GM12878 (cell line): ENCODE data around the gene RGL4. TPM values are rescaled to one million over a fixed set of nuclear protein-coding genes. Genes with fewer than 3 reads are reported as not detected.

Experiments
- ATAC-seq: fragments of 200-7000 bp; cut with Tn5 transposase; 3 replicates; pipeline ENCODE4 v1.9.1; 2020; ENCODE audit warnings: mild to moderate bottlenecking, moderate library complexity
- BruUV-seq: library from RNA; stranded (reverse); fragments of 400-500 nt; replicated peaks from 2 replicates; lab custom pipeline; 2021; lab: Mats Ljungman, UMichigan
- CTCF ChIA-PET: fragments of 300-600 bp; sonication (Branson Sonifier 250); formaldehyde crosslinking; extraction: SDS; loops from one replicate; lab custom pipeline; 2021; ENCODE audit warnings: inconsistent platforms; lab: Yijun Ruan, JAX
- POLR2A ChIA-PET: fragments of 350-600 bp; formaldehyde crosslinking; extraction: SDS; loops from one replicate; lab custom pipeline; 2021; ENCODE audit warnings: inconsistent platforms; lab: Charles Lee
- RAD21 ChIA-PET: fragments of 300-600 bp; sonication (Branson Sonifier 250); formaldehyde crosslinking; loops from one replicate; lab custom pipeline; 2023; ENCODE audit warnings: antibody characterized with exemption; ENCODE audit not compliant: unreplicated experiment; lab: Charles Lee
- SMC1A ChIA-PET: fragments of 300-600 bp; sonication (Branson Sonifier 250); formaldehyde crosslinking; loops from one replicate; lab custom pipeline; 2023; ENCODE audit not compliant: unreplicated experiment, uncharacterized antibody; lab: Charles Lee
- DNase-seq: peaks from one replicate; pipeline ENCODE4 v3.0.0-alpha.2; 2011; ENCODE audit warnings: low read depth, low spot score
- FAIRE-seq: peaks from 3 replicates; lab custom pipeline; 2011; peaks lifted over from hg19 to GRCh38; lab: Jason Lieb, UNC
- H2AFZ ChIP-seq: 2 replicates; pipeline ENCODE4 v1.6.0; 2011; ENCODE audit warnings: low read depth, low read length, control low read depth; ENCODE audit not compliant: control insufficient read depth
- H3K27ac ChIP-seq: 2 replicates; pipeline ENCODE4 v1.5.1; 2011; ENCODE audit warnings: control low read depth; ENCODE audit not compliant: control insufficient read depth, insufficient read depth
- H3K27me3 ChIP-seq, 2 experiments: replicated peaks in 1 of 2; 2 replicates each; pipeline versions ENCODE4 v1.6.0 to v1.6.1; 2011; ENCODE audit warnings: low read length in 1 of 2; ENCODE audit not compliant: control insufficient read depth in 2 of 2, insufficient read depth in 2 of 2
- H3K36me3 ChIP-seq, 2 experiments: 2 replicates each; pipeline ENCODE4 v1.5.1; 2011; ENCODE audit warnings: low read length in 1 of 2; ENCODE audit not compliant: control insufficient read depth in 2 of 2, insufficient read depth in 2 of 2
- H3K4me1 ChIP-seq: 2 replicates; pipeline ENCODE4 v1.6.1; 2011; ENCODE audit warnings: mild to moderate bottlenecking, low read length, moderate library complexity, mixed read lengths; ENCODE audit not compliant: control insufficient read depth, insufficient read depth
- H3K4me2 ChIP-seq: 2 replicates; pipeline ENCODE4 v1.6.0; 2011; ENCODE audit warnings: control low read depth; ENCODE audit not compliant: control insufficient read depth, insufficient read depth
- H3K4me3 ChIP-seq: fragments of 200-600 bp; sonication (generic); 2 replicates; pipeline ENCODE4 v1.5.1; 2016
- H3K79me2 ChIP-seq: 2 replicates; pipeline ENCODE4 v1.6.0; 2011; ENCODE audit warnings: low read length; ENCODE audit not compliant: control insufficient read depth, insufficient read depth
- H3K9ac ChIP-seq: 2 replicates; pipeline ENCODE4 v1.8.0; 2011; ENCODE audit warnings: low read length, control low read depth, mixed read lengths; ENCODE audit not compliant: control insufficient read depth, insufficient read depth
- H3K9me3 ChIP-seq: replicated peaks from 3 replicates; pipeline ENCODE4 v1.5.1; 2011; ENCODE audit warnings: mild to moderate bottlenecking, low read length; ENCODE audit not compliant: control insufficient read depth, insufficient read depth
- H4K20me1 ChIP-seq: 2 replicates; pipeline ENCODE4 v1.6.0; 2011; ENCODE audit not compliant: control insufficient read depth, insufficient read depth
- CREB1 ChIP-seq: IDR thresholded peaks from 2 replicates; pipeline ENCODE4 v1.6.1; 2012; ENCODE audit warnings: low read depth, mild to moderate bottlenecking, inconsistent platforms
- CTCF ChIP-seq, 3 experiments: IDR thresholded peaks in 2 of 3; conservative IDR thresholded peaks in 1 of 3; 2 replicates each; pipeline ENCODE4 v1.5.1; 2011; ENCODE audit warnings: low read depth in 3 of 3, low read length in 3 of 3, mild to moderate bottlenecking in 3 of 3, control low read depth in 2 of 3, moderate library complexity in 2 of 3, inconsistent platforms in 1 of 3, mixed read lengths in 1 of 3; ENCODE audit not compliant: control insufficient read depth in 2 of 3, insufficient read depth in 1 of 3; ENCODE audit errors: extremely low read depth in 1 of 3
- GATAD2B ChIP-seq: fragments of 450-650 bp; conservative IDR thresholded peaks from 2 replicates; pipeline ENCODE4 v1.6.1; 2017; ENCODE audit warnings: low read depth, mild to moderate bottlenecking, moderate library complexity
- MAX ChIP-seq: IDR thresholded peaks from 2 replicates; pipeline ENCODE4 v1.6.1; 2012; ENCODE audit warnings: low read depth, low read length, improper control_type of control experiment
- NR2C1 ChIP-seq: fragments of 450-650 bp; IDR thresholded peaks from 2 replicates; pipeline ENCODE4 v1.6.1; 2017; ENCODE audit warnings: antibody characterized with exemption, mild to moderate bottlenecking, moderate library complexity
- SKIL ChIP-seq: fragments of 450-650 bp; IDR thresholded peaks from 2 replicates; pipeline ENCODE4 v1.6.1; 2017; ENCODE audit warnings: mild to moderate bottlenecking, low read depth, inconsistent platforms; ENCODE audit not compliant: poor library complexity, severe bottlenecking
- TAF1 ChIP-seq: IDR thresholded peaks from 2 replicates; pipeline ENCODE4 v1.6.1; 2011; ENCODE audit warnings: mild to moderate bottlenecking, low read depth, low read length, borderline replicate concordance
- TARDBP ChIP-seq: IDR thresholded peaks from 2 replicates; pipeline ENCODE4 v1.6.1; 2016; ENCODE audit warnings: borderline replicate concordance
- TCF7 ChIP-seq: IDR thresholded peaks from 2 replicates; pipeline ENCODE4 v1.6.1; 2014; ENCODE audit warnings: antibody characterized with exemption, borderline replicate concordance
- USF2 ChIP-seq: IDR thresholded peaks from 2 replicates; pipeline ENCODE4 v1.6.1; 2011; ENCODE audit warnings: low read depth, low read length, improper control_type of control experiment, borderline replicate concordance
- ZBTB40 ChIP-seq: fragments of 450-650 bp; IDR thresholded peaks from 2 replicates; pipeline ENCODE4 v1.6.1; 2016; ENCODE audit warnings: mild to moderate bottlenecking, moderate library complexity, borderline replicate concordance
- WGBS: methylation state at CpG from one replicate; pipeline ENCODE4 v1.1.6; 2016; ENCODE audit warnings: low lambda C conversion rate; ENCODE audit not compliant: insufficient replicate concordance, insufficient coverage; ENCODE audit errors: missing lambda C conversion rate; 5-methylcytosine and 5-hydroxymethylcytosine counted together
- in situ Hi-C: fragments of 300-500 bp; cut with MboI; formaldehyde crosslinking; loops from 9 replicates; pipeline ENCODE4 v1.14.3; 2018; ENCODE audit warnings: mixed read lengths
- intact Hi-C: fragments of 100-400 bp; cut with micrococcal nuclease; formaldehyde crosslinking; loops from one replicate; pipeline ENCODE4 v1.14.2; 2022; ENCODE audit not compliant: unreplicated experiment
- polyA plus RNA-seq, 11 experiments: library from polyadenylated mRNA; depleted of rRNA in 4 of 11; unstranded in 6 of 11; stranded (reverse) in 5 of 11; fragments of >200 nt; fragmentation: Nextera tagmentation in 4 of 11; fragmentation: Illumina TruSeq in 1 of 11; extraction: Ambion mirVana in 4 of 11; extraction: Trizol in 1 of 11; gene quantifications; 1 replicate in 1 of 11; 2 replicates in 10 of 11; pipeline versions ENCODE4 v1.2.1 to v1.2.3, GENCODE V29; 2011 to 2016; ENCODE audit warnings: inconsistent platforms in 2 of 11, missing spikeins in 2 of 11, low read depth in 1 of 11
- total RNA-seq, 4 experiments: library from RNA; depleted of rRNA in 3 of 4; stranded (reverse); fragments of >200 nt in 3 of 4; fragmentation: Illumina TruSeq in 1 of 4; extraction: Trizol in 1 of 4; gene quantifications; 2 replicates each; pipeline versions ENCODE4 v1.2.1 to v1.2.3, GENCODE V29; 2013 to 2021

The RGL4 gene
- total and polyA plus RNA-seq, 10 of the 15 experiments (the other 5 are each of a cell fraction or from before 2014, with no cell fraction given) = 1.4 to 9.0 (median 2.0) TPM; not detected in 1

- Histone ChIP-seq H3K4me3 (no peak overlapping the region), H3K36me3 (0 out of 4 replicates have a peak, but pooled peaks cover 0 to 3% of the 10 kb centered on the region in 2 experiments), H3K4me2 (no peak overlapping the region), H3K4me1 (no peaks in the 10 kb centered on the region), H4K20me1 (no peaks in the 10 kb centered on the region), H3K79me2 (no peaks in the 10 kb centered on the region), H3K9me3 (no peaks in the 10 kb centered on the region), H3K27ac (no peak overlapping the region), H2AFZ (no peak overlapping the region), H3K27me3 (no peaks in the 10 kb centered on the region), H3K9ac (no peak overlapping the region)
- no peak for FAIRE-seq
- ChIA-PET SMC1A (no interaction called here), CTCF (no interaction called here), POLR2A (no interaction called here), RAD21 (no interaction called here)
- no TSS peak for BruUV-seq
- DNase-seq = no peak
- intact Hi-C loops (no loop called here), in situ Hi-C loops (no loop called here)
- WGBS = 61% methylated on average over 17 of the region's 17 CpGs
- ATAC-seq = peak; percentile 44
- TF ChIP-seq CREB1 (no peak), MAX (no peak), TAF1 (no peak), ZBTB40 (no peak), USF2 (no peak), TCF7 (no peak), CTCF (IDR thresholded peaks at IDR 0.05 in 2 of 3, conservative IDR thresholded peaks at IDR 0.05 in 1 of 3; ENCODE audit: control insufficient read depth in 2 of 3, extremely low read depth in 1 of 3, insufficient read depth in 1 of 3, low read depth in 3 of 3, low read length in 3 of 3) (no peak), GATAD2B (no peak), TARDBP (no peak), NR2C1 (no peak), SKIL (no peak)
Measured at GRCh38 chr22:23675502-23676415, 15.1 kb upstream of the RGL4 start.
